GM12878 (cell line): Measurements from ENCODE around the gene BEST4.

Experiments used
- ATF2 ChIP-seq: IDR thresholded peaks from 2 replicates; pipeline ENCODE4 v1.6.1; 2012; ENCODE audit warnings: low read length, inconsistent platforms
- CHD2 ChIP-seq: IDR thresholded peaks from 2 replicates; pipeline ENCODE4 v1.6.1; 2011; ENCODE audit warnings: low read depth, low read length, improper control_type of control experiment, borderline replicate concordance
- CTCF ChIP-seq, 3 experiments: IDR thresholded peaks in 2 of 3; conservative IDR thresholded peaks in 1 of 3; 2 replicates each; pipeline ENCODE4 v1.5.1; 2011; ENCODE audit warnings: low read depth in 3 of 3, low read length in 3 of 3, mild to moderate bottlenecking in 3 of 3, control low read depth in 2 of 3, moderate library complexity in 2 of 3, inconsistent platforms in 1 of 3, mixed read lengths in 1 of 3; ENCODE audit not compliant: control insufficient read depth in 2 of 3, insufficient read depth in 1 of 3; ENCODE audit errors: extremely low read depth in 1 of 3
- EZH2 ChIP-seq: IDR thresholded peaks from 2 replicates; pipeline ENCODE4 v1.6.1; 2012; ENCODE audit warnings: low read depth, mild to moderate bottlenecking, control low read depth, inconsistent platforms, low read length, borderline replicate concordance; ENCODE audit not compliant: control insufficient read depth
- FOS ChIP-seq: IDR thresholded peaks from 3 replicates; pipeline ENCODE4 v1.6.1; 2011; ENCODE audit warnings: borderline replicate concordance; ENCODE audit not compliant: insufficient read length; ENCODE audit errors: extremely low read depth
- POLR2A ChIP-seq: IDR thresholded peaks from 2 replicates; pipeline ENCODE4 v1.6.1; 2011; ENCODE audit warnings: low read depth, mild to moderate bottlenecking, low read length
- RAD51 ChIP-seq: fragments of 450-650 bp; IDR thresholded peaks from 2 replicates; pipeline ENCODE4 v1.6.1; 2016; ENCODE audit warnings: moderate library complexity, mild to moderate bottlenecking, inconsistent platforms
- SPI1 ChIP-seq: IDR thresholded peaks from 2 replicates; pipeline ENCODE4 v1.6.1; 2011; ENCODE audit warnings: low read depth, mild to moderate bottlenecking, low read length, moderate library complexity, borderline replicate concordance; ENCODE audit not compliant: insufficient read depth
- TAF1 ChIP-seq: IDR thresholded peaks from 2 replicates; pipeline ENCODE4 v1.6.1; 2011; ENCODE audit warnings: mild to moderate bottlenecking, low read depth, low read length, borderline replicate concordance
- USF1 ChIP-seq: IDR thresholded peaks from 2 replicates; pipeline ENCODE4 v1.6.1; 2011; ENCODE audit warnings: borderline replicate concordance, low read depth, mild to moderate bottlenecking, moderate library complexity, mixed read lengths, low read length; ENCODE audit not compliant: insufficient read depth; ENCODE audit errors: extremely low read length

- no peak for TF ChIP-seq RAD51
- no peak for TF ChIP-seq SPI1
- TF ChIP-seq EZH2: no peak
- no peak for TF ChIP-seq TAF1
- TF ChIP-seq FOS: no peak
- TF ChIP-seq CTCF (IDR thresholded peaks at IDR 0.05 in 2 of 3, conservative IDR thresholded peaks at IDR 0.05 in 1 of 3; ENCODE audit: control insufficient read depth in 2 of 3, extremely low read depth in 1 of 3, insufficient read depth in 1 of 3, low read depth in 3 of 3, low read length in 3 of 3): no peak
- TF ChIP-seq CHD2: no peak
- TF ChIP-seq POLR2A: no peak
- no peak for TF ChIP-seq USF1
- no peak for TF ChIP-seq ATF2
Observed at GRCh38 chr1:44743211-44743610, 44.8 kb downstream of the BEST4 start.
